ENCODE measurements around the gene SND1. TPM values are rescaled to one million over a fixed set of nuclear protein-coding genes. Genes with fewer than 3 reads are reported as not detected.

SND1 gene
- total RNA-seq, 1 donor: 241 TPM

- no peak for DNase-seq (ENCODE audit: low read depth)
- no peak overlapping the region for H3K4me3 ChIP-seq (ENCODE audit: low read depth, low read length)
- TF ChIP-seq, protein P1, sequence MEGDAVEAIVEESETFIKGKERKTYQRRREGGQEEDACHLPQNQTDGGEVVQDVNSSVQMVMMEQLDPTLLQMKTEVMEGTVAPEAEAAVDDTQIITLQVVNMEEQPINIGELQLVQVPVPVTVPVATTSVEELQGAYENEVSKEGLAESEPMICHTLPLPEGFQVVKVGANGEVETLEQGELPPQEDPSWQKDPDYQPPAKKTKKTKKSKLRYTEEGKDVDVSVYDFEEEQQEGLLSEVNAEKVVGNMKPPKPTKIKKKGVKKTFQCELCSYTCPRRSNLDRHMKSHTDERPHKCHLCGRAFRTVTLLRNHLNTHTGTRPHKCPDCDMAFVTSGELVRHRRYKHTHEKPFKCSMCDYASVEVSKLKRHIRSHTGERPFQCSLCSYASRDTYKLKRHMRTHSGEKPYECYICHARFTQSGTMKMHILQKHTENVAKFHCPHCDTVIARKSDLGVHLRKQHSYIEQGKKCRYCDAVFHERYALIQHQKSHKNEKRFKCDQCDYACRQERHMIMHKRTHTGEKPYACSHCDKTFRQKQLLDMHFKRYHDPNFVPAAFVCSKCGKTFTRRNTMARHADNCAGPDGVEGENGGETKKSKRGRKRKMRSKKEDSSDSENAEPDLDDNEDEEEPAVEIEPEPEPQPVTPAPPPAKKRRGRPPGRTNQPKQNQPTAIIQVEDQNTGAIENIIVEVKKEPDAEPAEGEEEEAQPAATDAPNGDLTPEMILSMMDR (IDR thresholded peaks at IDR 0.05; ENCODE audit: insufficient read depth, low read depth, low read length): no peak
These were observed 356.8 kb downstream of the SND1 start for GRCh38 chr7:128008744-128009143.

DNA sequence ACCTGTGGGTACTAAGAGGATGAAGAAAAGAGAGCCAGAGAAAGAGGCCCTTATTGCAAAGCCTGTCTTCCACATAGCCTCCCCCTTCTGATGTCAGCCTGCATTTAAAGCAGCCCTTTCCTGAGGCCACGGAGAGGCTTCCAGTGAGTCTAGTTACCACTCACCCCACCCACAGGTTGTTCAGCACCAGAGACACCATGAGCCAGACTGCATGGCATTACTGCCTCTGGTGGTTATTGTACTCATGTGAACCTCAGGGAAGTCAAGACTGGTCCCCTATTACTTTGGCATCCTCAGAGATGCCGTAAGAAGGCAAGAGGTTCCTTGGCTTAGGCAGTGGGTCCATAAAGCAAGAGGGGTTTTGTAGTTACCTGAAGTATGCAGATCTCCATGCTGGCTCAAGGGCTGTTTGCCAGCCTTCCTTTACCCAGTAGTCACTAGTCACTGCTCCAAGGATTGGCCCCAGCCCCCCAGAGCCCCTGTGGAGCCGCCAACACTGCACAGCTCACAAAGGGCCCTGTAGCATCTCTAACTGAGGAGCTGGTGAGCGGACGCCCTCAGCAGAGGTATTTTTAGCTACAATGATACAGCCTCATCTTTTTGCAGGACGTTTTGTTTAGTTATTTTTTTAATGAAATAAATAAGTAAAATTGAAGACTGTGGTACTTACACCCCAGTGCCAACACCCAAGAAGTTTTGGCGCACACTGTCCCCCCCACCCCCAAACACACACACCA is 358.6 kb downstream of the SND1 start:
- no peak for DNase-seq (ENCODE audit: low read depth)
- TF ChIP-seq, protein P1 (IDR thresholded peaks at IDR 0.05; ENCODE audit: insufficient read depth, low read depth, low read length): peak; percentile 19

DNA sequence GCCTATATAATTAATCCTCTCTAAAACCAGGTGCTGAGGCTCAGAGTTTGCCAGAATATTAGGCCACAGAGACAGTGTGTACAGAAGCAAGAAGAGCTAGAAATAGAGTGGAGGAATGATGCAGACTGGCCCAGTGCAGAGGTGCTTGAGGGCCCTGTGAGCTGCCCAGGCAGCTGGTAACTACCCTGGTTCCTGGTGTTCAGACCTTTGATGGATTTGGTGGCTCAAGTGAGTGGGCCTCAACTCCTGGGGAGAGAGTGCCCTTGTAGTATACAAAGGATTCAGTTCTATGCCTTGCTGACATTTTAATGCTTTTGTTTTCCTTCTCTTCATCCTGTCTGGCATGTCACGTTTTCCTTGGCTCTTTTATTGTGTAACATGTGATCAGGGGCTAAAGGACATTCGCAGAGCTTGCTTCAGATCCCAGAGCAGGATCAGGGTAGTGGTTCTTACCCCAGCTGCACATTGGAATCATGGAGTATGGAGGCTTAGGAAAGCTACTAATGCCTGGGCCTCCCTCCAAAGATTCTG is 359.2 kb downstream of the SND1 start:
- TF ChIP-seq, protein P1 (IDR thresholded peaks at IDR 0.05; ENCODE audit: insufficient read depth, low read depth, low read length): no peak
- DNase-seq (ENCODE audit: low read depth): peak; percentile 64
- H3K4me3 ChIP-seq (ENCODE audit: low read depth, low read length): no peak overlapping the region

More for the DNA sequence above, 358.6 kb downstream of the SND1 start:
- H3K4me3 ChIP-seq (ENCODE audit: low read depth, low read length): no peak overlapping the region

- TF ChIP-seq, protein P1 (IDR thresholded peaks at IDR 0.05; ENCODE audit: insufficient read depth, low read depth, low read length): no peak
- no peak for DNase-seq (ENCODE audit: low read depth)
- no peak overlapping the region for H3K4me3 ChIP-seq (ENCODE audit: low read depth, low read length)
These were observed 362.8 kb downstream of the SND1 start for GRCh38 chr7:128014811-128015210.

- DNase-seq (ENCODE audit: low read depth): no peak
- H3K4me3 ChIP-seq (ENCODE audit: low read depth, low read length): no peak overlapping the region
- TF ChIP-seq, protein P1 (IDR thresholded peaks at IDR 0.05; ENCODE audit: insufficient read depth, low read depth, low read length): no peak
These were observed 365.5 kb downstream of the SND1 start for GRCh38 chr7:128017460-128017859.

DNA sequence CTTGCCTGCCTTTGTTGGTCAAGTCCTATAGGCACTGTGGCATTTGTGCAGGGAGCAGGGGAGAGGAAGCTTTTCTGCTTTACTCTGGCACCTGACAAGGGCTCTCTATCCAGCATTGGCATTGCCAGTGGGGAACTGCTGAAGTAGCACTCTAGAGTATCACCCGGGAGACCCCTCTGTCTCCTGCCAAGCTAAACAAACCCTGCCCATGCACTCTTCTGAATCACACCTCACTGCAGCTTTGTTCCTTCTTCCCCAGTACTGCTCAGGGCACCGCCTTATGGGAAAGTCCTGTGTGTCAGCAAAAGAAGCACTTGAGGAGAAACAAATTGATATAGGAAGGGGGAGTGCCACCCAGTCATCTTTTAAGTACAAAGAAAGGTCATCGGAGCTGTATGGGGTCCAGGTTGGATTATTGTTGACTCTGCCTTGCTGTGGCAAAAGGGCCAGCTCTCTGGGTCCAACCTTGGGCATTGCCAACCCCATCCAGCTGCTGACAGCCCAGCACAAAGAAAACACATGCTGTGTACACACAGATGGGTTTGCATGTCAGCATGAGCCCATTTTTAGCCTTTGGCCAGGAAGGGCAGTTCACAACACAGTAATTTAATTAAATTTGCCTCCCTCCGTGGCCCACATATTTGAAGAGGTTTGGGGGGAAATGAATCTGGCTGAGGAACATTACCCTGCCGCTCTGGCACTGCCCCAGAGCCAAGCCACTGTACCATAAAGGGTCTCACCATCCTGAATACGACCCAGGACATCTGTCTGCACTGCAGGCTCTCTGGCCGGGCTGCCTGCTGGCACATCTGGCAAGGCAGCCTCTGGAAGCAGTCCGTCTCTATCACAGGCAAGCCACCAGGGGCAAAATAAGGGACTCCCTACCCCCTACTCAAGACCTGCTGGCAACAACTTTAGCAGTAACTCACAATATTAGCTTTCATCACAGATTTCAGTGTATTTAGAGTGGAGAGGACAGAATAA is 366.2 kb downstream of the SND1 start:
- TF ChIP-seq, protein P1 (IDR thresholded peaks at IDR 0.05; ENCODE audit: insufficient read depth, low read depth, low read length): no peak
- H3K4me3 ChIP-seq (ENCODE audit: low read depth, low read length): no peak overlapping the region
- no peak for DNase-seq (ENCODE audit: low read depth)
